Lower leg skin (tissue), 4 donors: ENCODE results near the gene ARHGEF26. TPM values are rescaled to one million over a fixed set of nuclear protein-coding genes. Genes with fewer than 3 reads are reported as not detected.

Source experiments
- DNase-seq, 2 donors: peaks; one replicate each; pipeline ENCODE4 v3.0.0-alpha.2; 2019; ENCODE audit warnings: low spot score in 2 of 2
- H3K4me3 ChIP-seq: fragments of 200-600 bp; sonication (generic); 2 replicates; pipeline ENCODE4 v1.5.1; 2017; ENCODE audit warnings: mild to moderate bottlenecking, low read depth; ENCODE audit not compliant: poor library complexity, severe bottlenecking
- CTCF ChIP-seq, 3 donors: fragments of 450-650 bp; IDR thresholded peaks; one replicate each; pipeline ENCODE4 v1.5.1; 2016; ENCODE audit warnings: antibody characterized with exemption in 3 of 3, mild to moderate bottlenecking in 3 of 3, moderate library complexity in 2 of 3
- POLR2A ChIP-seq, 2 donors: fragments of 450-650 bp; IDR thresholded peaks; one replicate each; pipeline ENCODE4 v1.6.1; 2016 to 2017; ENCODE audit warnings: antibody characterized with exemption in 2 of 2, mild to moderate bottlenecking in 1 of 2, moderate library complexity in 1 of 2
- intact Hi-C: fragments of 100-400 bp; cut with DNase I; formaldehyde crosslinking; loops from one replicate; pipeline ENCODE4 v1.15.0; 2023; ENCODE audit warnings: low total_unique reads
- total RNA-seq, 4 donors: library from RNA; depleted of rRNA; stranded (reverse); fragments of >200 nt; gene quantifications; one replicate each; pipeline ENCODE4 v1.1.0, GENCODE V29; 2016

ARHGEF26 gene
- total RNA-seq, 4 donors from 2014 or later: 29.6 to 36.8 (median 33.1) TPM

DNA sequence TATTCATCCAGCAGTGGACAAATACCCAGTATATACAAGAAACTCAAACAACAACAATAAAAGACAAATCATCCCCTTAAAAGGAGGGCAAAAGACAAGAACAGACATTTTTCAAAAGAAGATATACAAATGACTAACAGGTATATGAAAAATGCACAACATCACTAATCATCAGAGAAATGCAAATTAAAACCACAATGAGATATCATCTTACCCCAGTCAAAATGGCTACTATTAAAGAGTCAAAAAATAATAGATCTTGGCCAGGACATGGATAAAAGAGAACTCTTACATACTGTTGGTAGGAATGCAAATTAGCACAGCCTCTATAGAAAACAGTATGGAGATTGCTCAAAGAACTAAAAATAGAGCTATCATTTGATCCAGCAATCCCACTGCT lies 186.2 kb downstream of the ARHGEF26 start:
- intact Hi-C loops: no loop called here
- TF ChIP-seq POLR2A (IDR thresholded peaks at IDR 0.05) (no peak), CTCF (IDR thresholded peaks at IDR 0.05) (no peak)
- no peak overlapping the region for H3K4me3 ChIP-seq
- no peak for DNase-seq

Other genes starting within 250 kb of the ARHGEF26 start
- gene DHX36, start 203.1 kb downstream of the ARHGEF26 start, total RNA-seq: 10 to 100 TPM; 25.8 to 55.5 (median 40.8) TPM